Measurements from ENCODE around the gene TSC2. TPM values are rescaled to one million over a fixed set of nuclear protein-coding genes. Genes with fewer than 3 reads are reported as not detected.

The TSC2 gene
- total RNA-seq, 1 donor from 2014 or later, result 67.9 TPM

DNA sequence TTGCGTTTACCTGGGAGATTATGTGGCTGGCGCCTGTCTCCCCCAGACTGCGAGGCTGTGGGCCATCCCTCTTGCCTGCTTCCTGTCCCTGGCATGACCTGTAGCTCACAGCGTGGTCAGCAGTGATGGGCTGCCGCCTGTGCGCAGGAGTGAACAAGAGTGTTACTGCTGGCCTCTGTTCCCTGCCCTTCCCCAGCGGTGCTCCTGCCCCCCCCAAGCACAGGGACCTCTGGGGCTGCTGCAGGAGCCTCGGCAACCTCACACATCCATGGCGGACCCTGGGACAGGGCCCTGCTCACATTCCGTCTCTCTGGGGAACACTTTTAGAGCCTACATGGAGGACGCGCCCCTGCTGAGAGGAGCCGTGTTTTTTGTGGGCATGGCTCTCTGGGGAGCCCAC lies 10.6 kb downstream of the TSC2 start:
- Histone ChIP-seq H3K27me3 (ENCODE audit: control insufficient read depth, insufficient read depth, low read length) (no peaks in the 10 kb centered on the region), H3K36me3 (ENCODE audit: control insufficient read depth, insufficient read depth, low read length) (peaks cover 2% of the 10 kb centered on the region), H3K4me3 (ENCODE audit: low read depth, low read length) (no peak overlapping the region)
- DNase-seq (ENCODE audit: low read depth), result no peak
- TF ChIP-seq, protein P1, sequence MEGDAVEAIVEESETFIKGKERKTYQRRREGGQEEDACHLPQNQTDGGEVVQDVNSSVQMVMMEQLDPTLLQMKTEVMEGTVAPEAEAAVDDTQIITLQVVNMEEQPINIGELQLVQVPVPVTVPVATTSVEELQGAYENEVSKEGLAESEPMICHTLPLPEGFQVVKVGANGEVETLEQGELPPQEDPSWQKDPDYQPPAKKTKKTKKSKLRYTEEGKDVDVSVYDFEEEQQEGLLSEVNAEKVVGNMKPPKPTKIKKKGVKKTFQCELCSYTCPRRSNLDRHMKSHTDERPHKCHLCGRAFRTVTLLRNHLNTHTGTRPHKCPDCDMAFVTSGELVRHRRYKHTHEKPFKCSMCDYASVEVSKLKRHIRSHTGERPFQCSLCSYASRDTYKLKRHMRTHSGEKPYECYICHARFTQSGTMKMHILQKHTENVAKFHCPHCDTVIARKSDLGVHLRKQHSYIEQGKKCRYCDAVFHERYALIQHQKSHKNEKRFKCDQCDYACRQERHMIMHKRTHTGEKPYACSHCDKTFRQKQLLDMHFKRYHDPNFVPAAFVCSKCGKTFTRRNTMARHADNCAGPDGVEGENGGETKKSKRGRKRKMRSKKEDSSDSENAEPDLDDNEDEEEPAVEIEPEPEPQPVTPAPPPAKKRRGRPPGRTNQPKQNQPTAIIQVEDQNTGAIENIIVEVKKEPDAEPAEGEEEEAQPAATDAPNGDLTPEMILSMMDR (IDR thresholded peaks at IDR 0.05; ENCODE audit: insufficient read depth, low read length, poor library complexity, severe bottlenecking), result no peak

DNA sequence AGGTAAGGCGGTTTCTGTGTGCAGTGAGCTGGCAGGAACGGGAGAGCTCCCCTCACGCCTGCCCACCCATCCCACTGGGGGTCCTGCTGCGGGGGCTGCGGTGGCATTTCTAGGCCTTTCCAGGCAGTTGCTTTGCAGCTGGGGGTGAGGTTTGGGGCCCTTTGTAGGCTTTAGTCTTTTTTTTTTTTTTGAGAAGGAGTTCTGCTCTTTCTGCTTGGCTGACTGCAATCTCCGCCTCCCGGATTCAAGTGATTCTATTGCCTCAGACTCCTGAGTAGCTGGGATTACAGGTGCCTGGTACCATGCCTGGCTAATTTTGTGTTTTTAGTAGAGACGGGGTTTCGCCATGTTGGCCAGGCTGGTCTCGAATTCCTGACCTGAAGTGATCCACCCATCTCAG lies 11.1 kb downstream of the TSC2 start:
- TF ChIP-seq, protein P1 (IDR thresholded peaks at IDR 0.05; ENCODE audit: insufficient read depth, low read length, poor library complexity, severe bottlenecking), result no peak
- H3K36me3 ChIP-seq (ENCODE audit: control insufficient read depth, insufficient read depth, low read length), result peaks cover 2% of the 10 kb centered on the region
- DNase-seq (ENCODE audit: low read depth), result no peak
- no peak overlapping the region for H3K4me3 ChIP-seq (ENCODE audit: low read depth, low read length)
- no peaks in the 10 kb centered on the region for H3K27me3 ChIP-seq (ENCODE audit: control insufficient read depth, insufficient read depth, low read length)

DNA sequence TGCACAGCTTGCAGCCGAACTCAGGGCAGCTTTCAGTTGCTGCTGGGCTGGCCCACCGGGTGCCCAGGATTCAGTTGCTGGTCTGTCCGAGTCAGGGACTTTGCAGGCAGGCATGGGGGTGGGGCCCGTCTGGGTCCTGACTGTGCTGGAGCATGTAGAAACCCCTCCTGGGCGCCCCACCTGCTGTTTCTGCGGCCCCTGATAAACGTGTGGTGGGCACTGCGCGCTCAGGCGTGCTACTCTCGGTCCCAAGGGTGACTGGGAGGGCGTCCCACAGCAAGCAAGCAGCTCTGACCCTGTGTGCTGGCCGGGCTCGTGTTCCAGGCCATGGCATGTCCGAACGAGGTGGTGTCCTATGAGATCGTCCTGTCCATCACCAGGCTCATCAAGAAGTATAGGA lies 12.6 kb downstream of the TSC2 start:
- H3K27me3 ChIP-seq (ENCODE audit: control insufficient read depth, insufficient read depth, low read length), result no peaks in the 10 kb centered on the region
- TF ChIP-seq, protein P1 (IDR thresholded peaks at IDR 0.05; ENCODE audit: insufficient read depth, low read length, poor library complexity, severe bottlenecking), result no peak
- DNase-seq (ENCODE audit: low read depth), result no peak
- H3K36me3 ChIP-seq (ENCODE audit: control insufficient read depth, insufficient read depth, low read length), result peaks cover 2% of the 10 kb centered on the region
- H3K4me3 ChIP-seq (ENCODE audit: low read depth, low read length), result no peak overlapping the region

DNA sequence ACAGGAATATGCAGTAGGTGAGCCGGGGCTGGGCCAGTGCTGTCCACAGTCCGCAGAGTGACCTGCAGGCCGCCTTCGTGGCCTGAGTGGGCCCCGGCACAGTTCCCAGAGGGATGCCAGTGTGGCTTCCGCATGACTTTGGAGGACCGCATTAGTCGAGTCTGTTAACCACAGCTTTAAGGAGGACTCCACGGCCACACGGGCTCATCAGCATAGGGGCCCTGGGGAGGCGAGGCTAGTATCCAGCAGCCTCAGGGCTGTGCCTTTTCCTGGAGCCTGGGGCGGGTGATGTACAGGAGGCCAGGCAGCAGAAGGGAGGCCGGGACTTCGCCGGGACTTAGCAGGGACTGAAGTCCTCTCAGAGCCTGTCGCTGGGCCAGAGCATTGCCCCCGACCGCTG lies 13.2 kb downstream of the TSC2 start:
- TF ChIP-seq, protein P1 (IDR thresholded peaks at IDR 0.05; ENCODE audit: insufficient read depth, low read length, poor library complexity, severe bottlenecking), result no peak

DNA sequence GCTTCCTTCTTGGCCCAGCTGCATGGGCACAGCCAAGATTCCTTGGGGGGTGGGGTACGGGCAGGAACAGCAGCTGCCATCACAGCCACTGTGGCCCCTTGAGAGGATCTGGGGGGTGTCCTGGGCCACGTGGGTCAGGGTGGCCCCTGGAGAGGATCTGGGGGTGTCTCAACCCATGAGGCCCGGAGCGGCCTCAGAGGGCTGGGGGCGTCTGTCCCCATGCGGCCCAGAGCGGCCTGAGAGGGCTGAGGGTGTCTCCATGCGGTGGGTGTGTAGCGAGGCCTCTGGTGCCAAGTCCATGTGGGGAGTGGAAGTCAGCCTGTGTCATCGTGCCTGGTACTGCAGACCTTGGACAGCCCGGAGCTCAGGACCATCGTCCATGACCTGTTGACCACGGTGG lies 13.7 kb downstream of the TSC2 start:
- no peaks in the 10 kb centered on the region for H3K27me3 ChIP-seq (ENCODE audit: control insufficient read depth, insufficient read depth, low read length)
- peaks cover 5% of the 10 kb centered on the region for H3K36me3 ChIP-seq (ENCODE audit: control insufficient read depth, insufficient read depth, low read length)
- no peak for DNase-seq (ENCODE audit: low read depth)
- TF ChIP-seq, protein P1 (IDR thresholded peaks at IDR 0.05; ENCODE audit: insufficient read depth, low read length, poor library complexity, severe bottlenecking), result no peak
- H3K4me3 ChIP-seq (ENCODE audit: low read depth, low read length), result no peak overlapping the region

More for the DNA sequence above, 13.2 kb downstream of the TSC2 start:
- DNase-seq (ENCODE audit: low read depth), result no peak
- Histone ChIP-seq H3K36me3 (ENCODE audit: control insufficient read depth, insufficient read depth, low read length) (peaks cover 2% of the 10 kb centered on the region), H3K27me3 (ENCODE audit: control insufficient read depth, insufficient read depth, low read length) (no peaks in the 10 kb centered on the region), H3K4me3 (ENCODE audit: low read depth, low read length) (no peak overlapping the region)

DNA sequence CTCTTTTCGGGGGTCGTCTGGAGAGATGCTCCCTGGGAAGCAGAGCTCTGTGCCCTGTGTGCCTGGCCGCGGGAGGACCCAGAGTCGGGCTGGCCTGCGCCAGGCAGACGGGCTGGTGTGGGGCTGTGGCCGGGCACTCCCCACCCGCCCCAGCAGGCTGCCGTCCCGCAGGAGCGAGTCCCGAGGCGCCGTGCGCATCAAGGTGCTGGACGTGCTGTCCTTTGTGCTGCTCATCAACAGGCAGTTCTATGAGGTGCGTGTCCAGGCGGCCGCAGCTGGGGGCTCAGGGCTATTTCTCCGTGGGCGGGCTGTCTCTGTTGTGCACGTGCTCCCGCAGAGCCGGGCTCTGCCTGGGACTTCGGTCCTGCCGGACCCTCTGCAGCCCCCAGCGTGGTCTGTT lies 15.0 kb downstream of the TSC2 start:
- TF ChIP-seq, protein P1 (IDR thresholded peaks at IDR 0.05; ENCODE audit: insufficient read depth, low read length, poor library complexity, severe bottlenecking), result no peak
- Histone ChIP-seq H3K27me3 (ENCODE audit: control insufficient read depth, insufficient read depth, low read length) (no peaks in the 10 kb centered on the region), H3K36me3 (ENCODE audit: control insufficient read depth, insufficient read depth, low read length) (peaks cover 5% of the 10 kb centered on the region), H3K4me3 (ENCODE audit: low read depth, low read length) (no peak overlapping the region)
- no peak for DNase-seq (ENCODE audit: low read depth)

All from kidney epithelial cell (primary cell).